IPS-NIHi11 (cell line): ENCODE data around the gene FOXL3.
"Not testable (repeated sequence)": the region's sequence is repeated elsewhere in the genome, so short reads cannot be mapped to it uniquely, and the experiment has no call there.

Experiments
- DNase-seq: peaks from one replicate; pipeline ENCODE4 v3.0.0; 2012; ENCODE audit warnings: mixed read lengths, low spot score

Gene FOXL3

DNA sequence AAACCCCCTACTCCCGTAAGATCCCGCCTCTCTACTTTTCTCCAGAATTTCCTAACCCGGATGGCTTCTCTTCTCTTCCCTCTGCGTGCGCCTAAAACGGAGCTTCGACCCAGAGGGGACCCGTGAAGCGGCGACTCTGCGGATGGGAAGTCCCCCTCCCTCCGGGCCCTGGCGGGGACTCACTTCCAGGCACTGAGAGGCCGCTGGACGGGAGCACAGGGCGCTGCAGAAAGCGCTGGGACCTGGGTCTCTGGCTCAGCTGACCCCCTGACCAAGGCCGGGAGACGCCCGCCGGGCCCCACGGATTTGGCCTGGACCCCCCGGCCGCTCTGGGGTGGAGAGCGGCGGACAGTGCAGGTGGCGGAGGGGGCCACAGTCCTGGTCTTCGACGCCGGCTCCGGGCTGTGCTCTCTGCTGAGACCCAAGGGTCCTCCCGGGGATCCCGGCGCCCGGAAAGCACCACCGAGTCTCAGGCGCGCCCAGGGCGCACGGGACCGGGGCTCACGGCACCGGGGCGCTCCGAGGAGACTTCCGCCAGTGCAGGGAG is 688 bp upstream of the FOXL3 start:
- no peak for DNase-seq

DNA sequence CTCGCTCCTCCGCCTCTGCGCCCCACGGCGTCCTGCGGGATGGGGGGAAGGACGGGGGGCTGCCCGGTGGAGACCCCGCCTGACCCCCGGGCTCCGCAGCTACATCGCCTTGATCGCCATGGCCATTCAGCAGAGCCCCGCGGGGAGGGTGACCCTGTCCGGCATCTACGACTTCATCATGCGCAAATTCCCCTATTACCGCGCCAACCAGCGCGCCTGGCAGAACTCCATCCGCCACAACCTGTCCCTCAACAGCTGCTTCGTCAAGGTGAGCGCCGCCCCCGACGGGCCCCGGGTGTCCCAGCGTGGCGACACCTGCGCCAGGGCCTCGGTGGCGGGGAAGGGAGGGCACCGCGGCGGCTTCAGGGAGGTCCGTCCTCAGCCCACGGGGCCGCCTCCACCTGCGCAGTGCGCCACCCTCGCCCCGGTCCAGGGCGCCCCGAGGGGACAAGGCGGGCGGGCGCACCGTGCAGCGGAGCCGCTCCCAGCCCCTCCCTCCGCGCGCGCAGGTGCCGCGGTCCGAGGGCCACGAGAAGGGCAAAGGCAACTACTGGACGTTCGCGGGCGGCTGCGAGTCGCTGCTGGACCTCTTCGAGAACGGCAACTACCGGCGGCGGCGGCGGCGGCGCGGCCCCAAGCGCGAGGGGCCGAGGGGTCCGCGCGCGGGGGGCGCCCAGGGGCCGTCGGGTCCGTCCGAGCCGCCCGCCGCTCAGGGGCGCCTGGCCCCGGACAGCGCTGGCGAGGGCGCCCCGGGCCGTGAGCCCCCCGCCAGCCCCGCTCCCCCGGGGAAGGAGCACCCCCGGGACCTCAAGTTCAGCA is 793 bp downstream of the FOXL3 start:
- DNase-seq: no peak

DNA sequence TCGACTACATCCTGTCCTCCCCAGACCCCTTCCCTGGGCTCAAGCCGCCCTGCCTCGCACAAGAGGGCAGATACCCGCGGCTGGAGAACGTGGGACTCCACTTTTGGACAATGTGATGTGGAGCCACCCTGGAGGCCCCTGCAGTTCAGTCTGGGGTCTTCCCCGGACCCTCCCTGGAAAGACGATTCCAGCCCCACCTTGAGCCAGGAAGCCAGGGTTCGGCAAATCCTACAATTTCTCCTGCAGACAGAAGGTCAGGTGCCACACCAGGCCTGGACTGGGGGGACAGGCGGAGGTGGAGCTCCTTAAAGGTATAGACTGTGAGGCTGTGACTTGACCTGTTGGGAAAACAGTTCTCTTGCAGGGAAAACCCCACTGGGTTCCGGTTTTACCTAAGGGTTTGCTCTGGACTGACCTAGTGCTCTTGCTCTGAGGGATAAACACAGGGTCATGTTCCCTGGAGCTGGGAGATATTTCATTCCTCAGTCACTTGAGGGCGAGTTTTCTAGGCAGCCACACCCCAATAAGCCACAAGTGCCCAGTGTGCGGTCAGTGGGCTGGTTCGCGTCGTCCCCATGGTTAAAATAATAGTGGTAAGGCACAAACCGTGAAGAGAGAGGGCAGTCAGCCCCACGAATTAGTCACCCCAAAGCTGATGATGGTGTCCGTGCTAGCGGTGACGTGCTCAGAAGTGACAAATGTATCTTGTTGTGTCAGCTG is 1.6 kb downstream of the FOXL3 start:
- DNase-seq: no peak

DNA sequence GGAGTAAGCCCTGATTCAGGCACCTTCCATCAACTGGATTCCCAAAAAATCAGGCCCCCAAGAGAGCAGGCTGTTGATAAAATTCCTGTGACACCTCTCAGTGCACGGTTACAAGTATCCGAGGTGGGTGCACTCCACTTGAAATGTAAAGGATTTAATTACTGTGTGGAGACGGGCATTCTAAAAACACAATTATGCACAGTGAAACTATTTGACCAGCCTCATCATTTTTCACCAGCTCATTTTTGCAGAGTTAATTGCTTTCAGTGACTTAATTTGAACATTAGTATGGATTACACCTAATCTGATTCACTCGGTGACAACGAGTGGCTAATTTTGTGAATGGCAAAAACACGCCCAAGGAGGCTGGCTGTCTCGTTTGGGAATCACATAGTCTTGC is 2.3 kb downstream of the FOXL3 start:
- no peak for DNase-seq

DNA sequence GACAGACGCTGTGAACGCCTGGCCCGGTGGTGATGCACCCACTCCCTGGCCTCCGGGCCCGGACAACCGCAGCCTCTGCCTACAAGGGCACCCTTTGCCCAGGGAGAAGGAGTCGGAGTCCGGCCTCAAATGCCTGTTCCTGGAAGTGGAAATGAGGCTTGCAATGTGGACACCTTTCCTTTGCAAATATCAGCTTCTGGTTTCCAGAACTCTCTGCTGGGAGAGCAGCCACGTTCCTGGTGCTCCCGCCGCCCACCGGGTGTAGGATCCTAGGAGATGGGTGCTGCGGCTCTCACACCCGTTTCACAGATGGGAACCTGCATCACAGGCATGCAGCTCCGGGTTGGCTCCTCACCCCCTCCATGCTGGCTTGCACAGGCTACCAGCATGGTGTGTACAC is 2.9 kb downstream of the FOXL3 start:
- DNase-seq: no peak

DNA sequence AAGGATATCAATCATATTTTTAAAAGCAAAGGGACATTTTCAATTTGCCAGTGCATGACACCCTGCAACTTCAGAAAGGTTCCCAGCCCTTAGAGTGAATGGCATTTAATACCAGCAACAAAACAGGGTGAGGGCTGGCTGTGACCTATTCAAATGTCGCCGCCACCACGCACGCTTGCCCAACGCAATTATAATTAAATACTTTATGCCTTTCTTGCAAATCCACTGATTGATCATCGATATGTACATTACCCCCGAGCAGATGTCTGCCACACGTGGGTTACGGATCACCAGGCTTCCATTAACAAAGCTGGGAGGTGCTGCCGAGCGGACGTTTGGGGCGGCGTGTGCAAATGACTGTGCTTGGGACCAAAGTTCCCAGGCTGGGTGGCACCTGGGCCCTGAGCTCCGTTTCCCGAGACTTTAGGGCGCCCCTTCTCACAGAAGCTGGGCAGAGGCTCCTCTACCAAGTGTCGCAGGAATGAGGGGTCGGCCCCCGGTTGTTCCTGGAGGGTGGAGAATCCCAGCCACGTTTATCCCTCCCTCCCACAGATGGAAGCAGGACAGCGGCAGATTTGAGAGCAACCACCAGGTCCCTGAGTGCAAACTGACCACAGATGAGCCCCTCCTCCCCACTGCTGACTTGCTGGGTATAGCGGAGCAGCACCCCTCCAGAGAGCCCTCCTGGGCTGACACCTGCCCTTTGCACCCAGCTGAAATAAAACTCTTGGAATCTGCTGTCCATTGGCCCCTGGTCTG is 3.9 kb downstream of the FOXL3 start:
- no peak for DNase-seq

- no peak for DNase-seq
These were observed 4.6 kb downstream of the FOXL3 start for GRCh38 chr7:294440-295154.

GRCh38 chr7:295155-296154 is 5.5 kb downstream of the FOXL3 start:
- DNase-seq: no peak

DNA sequence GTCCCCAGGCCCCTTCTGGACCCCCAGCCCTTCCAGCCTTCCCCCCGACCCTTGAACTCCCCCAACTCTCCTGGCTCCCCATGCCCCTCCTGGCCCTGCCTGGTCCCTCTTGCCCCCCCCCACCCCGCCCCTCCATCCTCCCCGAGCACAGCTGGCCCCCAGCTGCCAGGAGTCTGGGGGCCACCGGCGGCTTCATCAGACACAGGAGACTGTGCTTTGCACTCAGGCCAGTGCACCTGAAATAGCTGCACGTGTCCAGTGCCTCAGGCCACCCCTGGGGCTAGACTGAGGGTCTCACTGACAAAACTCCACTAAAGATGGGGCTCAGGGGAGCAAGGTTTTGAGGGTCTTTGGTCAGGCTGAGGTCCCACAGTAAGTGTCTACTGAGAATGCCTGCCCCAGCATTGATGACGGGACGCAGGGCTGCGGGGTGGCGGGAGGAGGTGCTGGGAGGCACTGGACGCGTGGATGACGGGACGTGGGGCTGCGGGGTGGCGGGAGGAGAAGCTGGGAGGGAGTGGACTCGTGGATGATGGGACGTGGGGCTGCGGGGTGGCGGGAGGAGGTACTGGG is 6.5 kb downstream of the FOXL3 start:
- DNase-seq: peak; percentile 7

GRCh38 chr7:297141-297540 is 7.2 kb downstream of the FOXL3 start:
- not testable (repeated sequence) for DNase-seq

DNA sequence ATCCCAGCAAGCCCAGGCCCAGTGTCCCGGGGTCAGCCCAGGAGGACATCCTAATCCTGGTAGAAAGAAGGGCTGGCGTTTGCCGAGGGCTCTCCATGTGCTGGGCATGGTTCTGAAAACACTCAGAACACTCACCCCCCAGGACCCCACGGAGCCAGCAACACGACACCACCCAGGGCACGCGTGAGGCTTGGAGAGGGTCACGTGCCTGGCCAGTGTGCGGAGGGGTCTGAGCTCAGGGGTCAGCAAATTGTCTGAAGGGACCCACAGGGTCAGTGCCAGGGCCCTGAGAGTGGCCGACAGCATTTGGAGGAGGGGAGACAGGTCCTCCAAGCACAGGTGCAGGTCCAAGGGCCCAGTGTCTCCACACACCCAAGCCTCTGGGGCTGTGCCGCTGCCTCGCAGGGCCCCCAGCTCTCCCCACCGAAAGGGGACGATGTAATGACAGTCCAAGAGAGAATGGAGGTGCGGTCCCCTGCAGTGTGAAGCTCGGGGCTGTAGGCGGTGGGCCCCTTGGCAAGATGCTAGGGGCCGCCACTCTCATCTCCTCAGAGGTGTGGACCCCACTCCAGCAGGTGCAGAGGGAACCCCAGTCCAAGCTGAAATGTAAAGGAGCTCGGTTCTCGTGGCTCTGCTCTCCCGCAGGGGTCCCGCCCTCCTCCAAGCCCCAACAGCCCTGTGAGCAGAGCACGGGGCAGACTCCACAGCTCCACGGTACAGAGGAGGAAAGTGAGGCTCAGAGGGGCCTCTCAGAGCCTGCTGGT is 7.8 kb downstream of the FOXL3 start:
- DNase-seq: no peak

- no peak for DNase-seq
These were observed 8.4 kb downstream of the FOXL3 start for GRCh38 chr7:298375-298702.

- DNase-seq: no peak
These were observed 8.8 kb downstream of the FOXL3 start for GRCh38 chr7:298743-299142.

DNA sequence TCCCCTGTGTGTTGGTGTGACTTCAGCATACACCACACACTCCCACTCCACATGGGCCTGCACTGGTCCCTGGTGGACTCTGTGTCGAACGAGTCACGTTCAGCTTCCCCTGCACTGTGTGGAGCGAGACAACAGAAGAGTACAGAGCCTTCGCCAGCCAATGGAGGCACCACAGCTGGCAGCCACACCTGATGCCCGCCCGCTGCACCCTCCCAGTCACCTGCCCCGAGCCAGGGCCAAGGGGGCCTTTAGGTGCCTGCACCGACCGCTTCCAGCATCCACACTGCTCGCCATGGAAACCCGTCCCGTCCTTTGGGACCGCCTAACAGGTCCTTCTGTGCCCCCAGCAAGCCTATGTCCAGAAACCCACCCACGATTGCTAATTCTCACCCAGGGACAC is 9.2 kb downstream of the FOXL3 start:
- DNase-seq: no peak

DNA sequence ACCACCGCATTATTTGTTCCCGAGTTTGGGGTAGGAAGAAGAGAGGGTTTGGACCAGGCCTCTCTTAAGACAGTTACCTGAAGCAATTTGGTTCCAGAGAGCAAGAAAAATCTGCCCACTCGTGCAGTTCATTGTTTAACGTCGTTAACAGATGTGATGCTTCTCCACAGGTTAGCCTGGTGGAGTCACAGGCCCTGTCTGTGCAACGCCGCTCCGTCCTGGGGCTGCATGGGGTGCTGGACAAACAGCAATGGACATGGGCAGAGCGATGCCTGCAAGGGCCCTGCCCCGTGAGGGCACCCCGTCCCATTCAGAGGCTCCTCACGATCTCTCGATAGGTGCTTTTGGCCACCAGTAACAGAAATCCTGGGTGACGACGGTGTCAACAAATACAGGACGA is 9.7 kb downstream of the FOXL3 start:
- DNase-seq: no peak

- DNase-seq: no peak
These were observed 10.1 kb downstream of the FOXL3 start for GRCh38 chr7:300048-300447.

- DNase-seq: no peak
These were observed 10.7 kb downstream of the FOXL3 start for GRCh38 chr7:300546-301290.

DNA sequence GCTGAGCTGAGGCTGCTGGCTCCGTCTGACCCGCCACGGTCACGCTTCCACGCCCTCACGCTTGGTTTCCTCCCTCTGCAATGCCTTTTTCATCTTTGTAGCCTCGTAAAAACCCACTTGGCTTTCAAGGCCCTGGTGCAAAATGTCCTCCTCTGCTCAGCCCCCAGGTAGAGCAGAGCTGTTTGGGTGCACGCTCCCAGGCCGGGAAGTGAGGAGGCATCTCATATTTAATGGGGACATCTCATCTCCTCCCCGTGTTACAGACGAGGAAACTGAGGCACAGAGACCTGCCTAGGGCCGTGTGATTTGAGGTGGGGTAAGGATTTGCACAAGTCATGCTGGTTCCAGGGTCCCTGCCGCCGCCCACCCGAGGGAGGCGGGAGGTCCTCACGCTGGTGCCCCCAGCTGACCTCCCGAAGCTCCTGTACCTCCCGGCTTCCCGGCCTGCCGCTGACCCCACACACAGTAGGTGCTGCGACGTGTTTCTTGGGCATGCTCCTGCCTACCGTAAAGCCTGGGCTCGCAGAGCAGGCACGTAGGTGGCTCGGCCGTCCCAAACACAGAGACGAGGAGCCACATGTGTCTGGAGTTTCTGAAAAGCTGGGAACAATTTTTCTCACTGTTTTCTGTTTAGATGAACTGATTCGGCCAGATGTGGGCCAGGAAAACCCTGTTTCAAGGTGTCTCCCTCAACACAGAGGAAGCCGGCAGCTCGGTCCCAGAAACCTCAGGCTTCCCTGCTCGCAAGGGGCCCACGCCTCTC is 11.5 kb downstream of the FOXL3 start:
- no peak for DNase-seq
